Stimulated activated CD4-positive, alpha-beta T cell treated with anti-CD3 and anti-CD28 coated beads, Interleukin-2, amount 100 ng/mL, for 4 hours (primary cell): Measurements from ENCODE around the gene DDX56.

ENCODE experiments used
- DNase-seq: peaks from one replicate; pipeline ENCODE4 v3.0.0-alpha.2; 2020; ENCODE audit warnings: low read depth

The DDX56 gene

GRCh38 chr7:44535348-44536064 is 38.2 kb downstream of the DDX56 start:
- no peak for DNase-seq

GRCh38 chr7:44534501-44534900 is 39.2 kb downstream of the DDX56 start:
- DNase-seq, result peak; percentile 9

DNA sequence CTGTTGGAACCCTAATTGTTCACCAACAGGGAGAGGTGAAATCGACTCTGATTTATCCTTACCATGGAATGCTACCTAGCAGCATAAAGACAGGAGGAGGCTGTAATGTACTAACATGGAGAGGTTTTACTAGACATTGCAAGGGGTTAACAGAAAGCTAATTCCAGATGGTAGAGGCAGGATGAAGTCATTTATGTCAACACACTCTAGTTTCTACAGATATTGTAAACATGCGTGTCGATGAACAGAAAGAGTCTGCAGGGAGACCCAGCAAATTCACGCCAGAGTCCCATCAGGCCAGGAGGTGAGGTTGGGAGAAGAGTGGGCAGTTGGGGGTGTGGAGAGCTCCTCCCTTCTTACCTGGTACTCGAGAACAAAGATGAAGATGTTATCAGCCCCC is 39.6 kb downstream of the DDX56 start:
- DNase-seq, result no peak

DNA sequence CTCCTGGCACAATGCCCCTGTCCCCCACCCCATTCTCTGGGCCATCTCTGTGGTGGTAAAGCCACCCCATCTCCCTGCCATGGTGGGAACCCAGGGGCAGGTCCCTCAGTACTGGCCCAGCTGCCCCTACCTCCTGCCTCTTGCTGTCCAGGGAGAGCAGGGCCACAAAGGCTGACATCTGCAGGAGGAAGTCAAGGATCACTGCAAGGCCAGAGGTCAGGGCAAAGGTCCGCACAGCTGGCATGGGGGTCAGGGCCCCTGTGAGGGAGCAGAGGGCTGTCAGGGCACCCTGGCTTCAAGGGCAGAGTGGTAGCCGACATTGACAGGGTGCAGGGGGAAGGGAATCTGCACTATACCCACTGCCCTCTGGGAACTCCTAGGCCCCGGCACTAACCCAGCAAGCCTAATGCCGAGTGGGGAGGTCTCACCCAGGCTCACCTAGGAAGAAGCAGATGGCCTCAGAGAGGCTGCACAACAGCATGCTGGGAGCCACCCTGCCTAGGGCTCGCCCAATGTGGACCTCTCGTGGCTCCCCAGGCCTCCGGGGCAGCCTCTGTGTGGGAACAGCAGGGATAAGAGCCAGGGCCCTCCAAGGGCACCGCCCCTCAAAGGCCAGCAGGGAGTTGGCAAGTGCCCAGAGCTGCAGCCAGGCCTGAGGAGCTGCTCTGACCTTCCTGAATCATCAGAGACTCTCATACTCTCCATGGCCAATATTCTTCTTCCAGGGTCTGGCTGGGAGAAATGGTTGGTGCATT is 40.2 kb downstream of the DDX56 start:
- no peak for DNase-seq

- DNase-seq, result no peak
Measured at GRCh38 chr7:44531421-44532380, 42.0 kb downstream of the DDX56 start.

DNA sequence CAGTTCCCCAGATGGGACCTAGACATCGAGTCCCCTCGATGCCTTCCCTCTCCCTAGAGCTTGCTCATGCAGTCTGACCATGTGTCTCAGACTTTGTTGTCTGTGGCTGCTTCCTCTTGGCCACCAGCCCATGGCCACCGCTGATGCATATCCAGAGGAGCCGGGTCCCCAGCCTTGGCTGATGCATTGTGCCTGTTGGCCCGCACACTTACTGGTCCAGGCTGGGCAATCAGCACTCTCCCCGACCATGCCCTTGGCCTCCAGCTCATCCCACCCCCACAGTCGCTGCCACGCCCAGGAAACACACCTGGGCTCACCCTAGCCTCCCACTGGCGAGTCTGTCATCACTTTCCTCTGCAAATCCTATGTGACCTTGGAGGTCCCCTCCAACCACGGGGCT is 42.7 kb downstream of the DDX56 start:
- DNase-seq, result no peak

GRCh38 chr7:44524811-44525388 is 48.8 kb downstream of the DDX56 start:
- DNase-seq, result no peak

GRCh38 chr7:44522315-44522714 is 51.4 kb downstream of the DDX56 start:
- DNase-seq, result no peak

DNA sequence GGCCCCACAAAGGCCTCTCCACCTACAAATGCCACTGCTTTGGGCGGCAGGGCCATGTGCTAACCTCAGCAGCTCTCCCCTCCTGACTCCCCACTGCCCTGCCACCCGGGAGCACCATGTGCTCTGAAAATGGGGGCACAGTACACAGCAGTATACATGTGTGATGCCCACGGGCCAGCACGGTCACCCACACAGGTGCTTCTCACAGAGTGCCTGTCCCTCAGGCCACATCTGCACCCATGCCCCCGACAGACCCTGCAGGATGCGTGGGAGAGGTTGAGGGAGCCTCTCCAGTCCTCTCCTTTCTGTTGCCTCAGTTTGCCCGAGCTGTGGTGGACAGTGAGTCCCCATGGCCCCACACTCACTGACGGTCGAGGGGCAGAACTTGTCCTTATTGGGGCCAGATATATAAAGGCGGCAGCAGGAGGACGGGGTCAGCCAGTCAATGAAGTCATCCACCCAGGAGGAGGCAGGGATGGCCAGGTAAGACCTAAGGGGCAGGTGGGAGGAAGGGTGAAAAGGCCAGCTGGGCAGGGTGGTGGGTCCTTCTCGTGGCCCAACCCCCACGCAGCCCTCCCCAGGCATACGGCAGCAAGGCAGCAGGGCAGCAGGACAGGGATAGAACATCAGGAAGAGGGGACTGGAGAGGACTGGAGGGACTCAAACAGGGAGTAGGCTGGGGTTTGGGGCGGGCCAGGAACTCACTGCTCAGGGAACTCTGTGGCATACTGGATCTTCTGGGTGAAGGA is 52.2 kb downstream of the DDX56 start:
- DNase-seq, result no peak

- no peak for DNase-seq
Measured at GRCh38 chr7:44520574-44520973, 53.1 kb downstream of the DDX56 start.

GRCh38 chr7:44519546-44519945 is 54.2 kb downstream of the DDX56 start:
- no peak for DNase-seq

DNA sequence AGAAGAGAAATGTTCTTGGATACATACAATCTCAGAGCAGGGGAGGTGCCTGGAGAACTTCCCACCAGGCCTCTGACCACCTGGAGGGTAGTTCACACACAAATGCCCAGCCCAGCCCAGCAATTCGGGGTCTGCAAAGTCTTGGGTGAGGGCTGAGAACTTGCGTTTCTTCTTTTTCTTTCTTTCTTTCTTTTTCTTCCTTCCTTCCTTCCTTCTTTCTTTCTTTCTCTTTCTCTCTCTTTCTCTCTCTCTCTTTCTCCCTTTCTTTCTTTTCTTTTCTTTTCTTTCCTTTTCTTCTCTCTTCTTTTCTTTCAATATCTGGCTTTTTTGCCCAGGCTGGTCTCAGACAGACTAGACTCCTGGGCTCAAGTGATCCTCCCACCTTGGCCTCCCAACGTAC is 54.9 kb downstream of the DDX56 start:
- DNase-seq, result no peak

DNA sequence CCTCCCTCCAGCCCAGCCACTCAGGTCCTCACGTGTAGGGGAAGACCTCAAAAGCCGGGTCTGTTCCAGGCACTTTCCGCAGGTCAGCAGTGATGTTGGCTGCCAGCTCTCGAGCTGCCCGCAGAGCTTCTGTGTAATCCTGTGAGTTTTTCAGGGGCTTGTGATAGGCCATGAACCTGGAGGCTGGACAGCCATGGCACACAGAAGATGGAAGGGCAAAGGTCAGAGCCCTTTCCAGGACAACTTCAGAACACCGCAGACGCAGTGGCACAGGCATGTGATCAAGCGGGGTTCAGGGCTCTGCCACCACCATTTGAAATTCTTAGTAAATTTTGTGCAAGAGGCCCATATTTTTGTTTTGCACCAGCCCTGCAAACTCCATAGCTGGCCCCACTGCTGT is 56.5 kb downstream of the DDX56 start:
- DNase-seq, result no peak
